CD4-positive, alpha-beta T cell treated with Interleukin-21 for 1 hour (primary cell): ENCODE data around the gene NEDD4L.

ENCODE experiments used
- DNase-seq: peaks from one replicate; pipeline ENCODE4 v3.0.0-alpha.2; 2020

NEDD4L gene

GRCh38 chr18:58217052-58217451 is 173.0 kb downstream of the NEDD4L start:
- no peak for DNase-seq

GRCh38 chr18:58218117-58218516 is 174.1 kb downstream of the NEDD4L start:
- DNase-seq = no peak

- DNase-seq = no peak
These were observed 177.2 kb downstream of the NEDD4L start for GRCh38 chr18:58221060-58221725.

- DNase-seq = no peak
These were observed 178.6 kb downstream of the NEDD4L start for GRCh38 chr18:58222432-58223125.

GRCh38 chr18:58223717-58224424 is 179.8 kb downstream of the NEDD4L start:
- no peak for DNase-seq

- DNase-seq = no peak
These were observed 180.4 kb downstream of the NEDD4L start for GRCh38 chr18:58224425-58224750.

- no peak for DNase-seq
These were observed 181.1 kb downstream of the NEDD4L start for GRCh38 chr18:58225101-58225500.

GRCh38 chr18:58226429-58226828 is 182.4 kb downstream of the NEDD4L start:
- DNase-seq = no peak

GRCh38 chr18:58227361-58227930 is 183.4 kb downstream of the NEDD4L start:
- no peak for DNase-seq

- no peak for DNase-seq
These were observed 184.2 kb downstream of the NEDD4L start for GRCh38 chr18:58228176-58228575.

GRCh38 chr18:58228762-58229161 is 184.7 kb downstream of the NEDD4L start:
- DNase-seq = no peak

GRCh38 chr18:58229162-58229561 is 185.1 kb downstream of the NEDD4L start:
- DNase-seq = no peak

- DNase-seq = no peak
These were observed 186.6 kb downstream of the NEDD4L start for GRCh38 chr18:58230438-58231179.

- DNase-seq = no peak
These were observed 187.9 kb downstream of the NEDD4L start for GRCh38 chr18:58231930-58232329.

- DNase-seq = no peak
These were observed 188.6 kb downstream of the NEDD4L start for GRCh38 chr18:58232668-58233067.

GRCh38 chr18:58234359-58234741 is 190.3 kb downstream of the NEDD4L start:
- no peak for DNase-seq

GRCh38 chr18:58235001-58235436 is 191.0 kb downstream of the NEDD4L start:
- no peak for DNase-seq

GRCh38 chr18:58239879-58240278 is 195.9 kb downstream of the NEDD4L start:
- no peak for DNase-seq

GRCh38 chr18:58241026-58241679 is 197.1 kb downstream of the NEDD4L start:
- DNase-seq = no peak

GRCh38 chr18:58241877-58242276 is 197.9 kb downstream of the NEDD4L start:
- no peak for DNase-seq

GRCh38 chr18:58242435-58242834 is 198.4 kb downstream of the NEDD4L start:
- no peak for DNase-seq

GRCh38 chr18:58242968-58243367 is 198.9 kb downstream of the NEDD4L start:
- no peak for DNase-seq

GRCh38 chr18:58243401-58243800 is 199.4 kb downstream of the NEDD4L start:
- DNase-seq = no peak
